Osteocyte (in vitro differentiated cells): ENCODE results near the gene CYFIP1. TPM values are rescaled to one million over a fixed set of nuclear protein-coding genes. Genes with fewer than 3 reads are reported as not detected.

Experiments used
- DNase-seq: peaks from one replicate; pipeline ENCODE4 v3.0.0; 2021; ENCODE audit warnings: mixed read lengths; ENCODE audit not compliant: unreplicated experiment; ENCODE audit errors: extremely low spot score
- H3K27ac Mint-ChIP-seq: one replicate; pipeline ENCODE4 v1.8.0; 2021; ENCODE audit warnings: mild to moderate bottlenecking, mixed read lengths; ENCODE audit not compliant: unreplicated experiment
- H3K27me3 Mint-ChIP-seq: one replicate; pipeline ENCODE4 v1.8.0; 2021; ENCODE audit warnings: mixed read lengths; ENCODE audit not compliant: unreplicated experiment
- H3K36me3 Mint-ChIP-seq: one replicate; pipeline ENCODE4 v1.8.0; 2021; ENCODE audit warnings: mixed read lengths; ENCODE audit not compliant: unreplicated experiment
- H3K4me1 Mint-ChIP-seq: one replicate; pipeline ENCODE4 v1.8.0; 2021; ENCODE audit warnings: mixed read lengths; ENCODE audit not compliant: unreplicated experiment
- H3K4me3 Mint-ChIP-seq: one replicate; pipeline ENCODE4 v1.8.0; 2021; ENCODE audit warnings: mild to moderate bottlenecking, moderate library complexity, mixed read lengths; ENCODE audit not compliant: unreplicated experiment
- H3K9me3 Mint-ChIP-seq: one replicate; pipeline ENCODE4 v1.8.0; 2021; ENCODE audit warnings: mixed read lengths; ENCODE audit not compliant: unreplicated experiment
- total RNA-seq: library from RNA; stranded (reverse); gene quantifications from 2 replicates; pipeline ENCODE4 v1.2.1, GENCODE V29; 2021
- TF ChIP-seq, protein P1 (sequence below): fragments of 200-600 bp; sonication (generic); IDR thresholded peaks from 2 replicates; pipeline ENCODE4 v1.5.0; 2021; ENCODE audit warnings: antibody characterized with exemption, mild to moderate bottlenecking, moderate library complexity

Gene CYFIP1
- total RNA-seq, 1 donor from 2014 or later: 118 TPM

DNA sequence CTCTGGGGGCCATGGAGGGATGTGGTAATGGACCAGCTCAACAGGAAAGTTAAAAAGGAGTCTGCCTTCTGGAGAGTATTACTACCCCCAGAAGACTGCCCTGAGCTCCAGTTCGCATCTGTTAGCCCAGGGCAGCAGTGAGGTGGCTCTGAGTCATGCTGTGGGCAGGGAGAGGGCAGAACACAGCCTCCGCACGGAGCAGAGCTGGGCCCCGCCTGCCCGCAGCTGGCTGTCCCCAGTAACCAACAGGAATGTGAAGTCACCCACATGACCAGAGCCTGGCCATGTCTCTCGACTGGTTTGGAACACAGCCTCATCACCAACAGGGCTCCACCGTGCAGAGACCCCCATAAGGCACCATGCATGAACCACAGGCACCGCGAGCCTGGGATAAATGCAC lies 62.1 kb downstream of the CYFIP1 start:
- H3K9me3 Mint-ChIP-seq: no peaks in the 10 kb centered on the region
- no peak overlapping the region for H3K4me3 Mint-ChIP-seq
- no peak for DNase-seq
- H3K4me1 Mint-ChIP-seq: peaks cover 2% of the 10 kb centered on the region
- peak overlapping the region; percentile 14 for H3K27ac Mint-ChIP-seq
- TF ChIP-seq, protein P1, sequence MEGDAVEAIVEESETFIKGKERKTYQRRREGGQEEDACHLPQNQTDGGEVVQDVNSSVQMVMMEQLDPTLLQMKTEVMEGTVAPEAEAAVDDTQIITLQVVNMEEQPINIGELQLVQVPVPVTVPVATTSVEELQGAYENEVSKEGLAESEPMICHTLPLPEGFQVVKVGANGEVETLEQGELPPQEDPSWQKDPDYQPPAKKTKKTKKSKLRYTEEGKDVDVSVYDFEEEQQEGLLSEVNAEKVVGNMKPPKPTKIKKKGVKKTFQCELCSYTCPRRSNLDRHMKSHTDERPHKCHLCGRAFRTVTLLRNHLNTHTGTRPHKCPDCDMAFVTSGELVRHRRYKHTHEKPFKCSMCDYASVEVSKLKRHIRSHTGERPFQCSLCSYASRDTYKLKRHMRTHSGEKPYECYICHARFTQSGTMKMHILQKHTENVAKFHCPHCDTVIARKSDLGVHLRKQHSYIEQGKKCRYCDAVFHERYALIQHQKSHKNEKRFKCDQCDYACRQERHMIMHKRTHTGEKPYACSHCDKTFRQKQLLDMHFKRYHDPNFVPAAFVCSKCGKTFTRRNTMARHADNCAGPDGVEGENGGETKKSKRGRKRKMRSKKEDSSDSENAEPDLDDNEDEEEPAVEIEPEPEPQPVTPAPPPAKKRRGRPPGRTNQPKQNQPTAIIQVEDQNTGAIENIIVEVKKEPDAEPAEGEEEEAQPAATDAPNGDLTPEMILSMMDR: no peak
- no peaks in the 10 kb centered on the region for H3K27me3 Mint-ChIP-seq
- H3K36me3 Mint-ChIP-seq: peaks cover 49% of the 10 kb centered on the region

DNA sequence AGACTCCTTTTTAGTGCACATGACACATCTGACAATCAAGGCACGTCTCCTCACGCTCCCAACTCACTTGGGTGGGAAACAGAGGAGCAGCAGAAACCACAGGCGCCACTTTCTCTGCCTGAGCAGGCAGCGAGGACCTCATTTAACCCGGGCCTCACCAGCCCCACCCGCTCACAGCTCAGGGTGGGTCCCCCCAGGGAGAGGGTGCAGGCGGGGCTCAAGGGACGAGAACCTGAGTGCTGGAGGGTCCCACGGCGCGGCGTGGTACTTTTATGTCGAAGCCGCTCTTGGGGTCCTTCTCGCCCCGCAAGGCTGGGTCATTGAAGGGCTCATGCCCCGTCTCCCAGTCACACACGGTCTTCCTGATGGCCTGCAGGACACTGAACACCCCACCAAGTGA lies 62.6 kb downstream of the CYFIP1 start:
- Mint-ChIP-seq H3K27me3 (no peaks in the 10 kb centered on the region), H3K4me3 (no peak overlapping the region), H3K27ac (no peak overlapping the region), H3K36me3 (peaks cover 52% of the 10 kb centered on the region), H3K4me1 (peaks cover 2% of the 10 kb centered on the region), H3K9me3 (no peaks in the 10 kb centered on the region)
- DNase-seq: no peak
- TF ChIP-seq, protein P1: no peak

DNA sequence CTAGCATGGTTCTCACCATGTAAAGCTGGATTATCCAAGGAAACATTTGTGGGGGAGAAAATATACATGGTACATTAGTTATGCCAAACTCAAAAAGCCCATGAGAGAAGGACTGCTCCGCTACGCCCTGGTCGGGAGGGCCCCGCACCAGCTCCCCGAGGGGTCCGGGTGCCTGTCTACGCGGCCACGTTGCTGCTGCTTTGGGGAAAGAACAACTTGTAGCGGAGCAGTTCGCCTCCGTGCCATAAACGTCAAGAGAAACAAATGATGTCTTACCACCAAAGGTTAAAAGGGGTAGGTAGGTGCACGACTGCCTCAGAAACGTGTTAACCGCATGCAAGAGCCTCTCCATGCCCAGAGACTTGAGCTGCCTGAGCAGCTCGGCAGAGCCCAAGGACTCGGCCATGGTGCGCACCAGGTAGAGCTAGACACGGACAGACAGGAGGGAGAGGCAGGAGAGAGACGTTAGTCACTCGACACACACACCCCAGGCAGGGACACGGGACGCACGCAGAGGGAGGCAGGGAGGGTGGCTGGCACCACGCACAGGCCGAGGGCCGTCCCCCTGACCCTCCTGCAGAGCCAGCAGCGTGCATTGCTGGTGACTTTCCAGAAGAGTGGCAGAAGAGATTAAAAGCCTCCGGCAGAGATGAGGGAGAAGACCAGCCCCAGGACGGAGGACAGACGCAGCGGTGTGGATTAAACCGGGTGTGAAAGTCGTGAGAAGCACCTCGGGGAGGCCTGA lies 63.4 kb downstream of the CYFIP1 start:
- peaks cover 2% of the 10 kb centered on the region for H3K4me1 Mint-ChIP-seq
- no peak overlapping the region for H3K27ac Mint-ChIP-seq
- no peak for DNase-seq
- peaks cover 57% of the 10 kb centered on the region for H3K36me3 Mint-ChIP-seq
- TF ChIP-seq, protein P1: no peak
- no peak overlapping the region for H3K4me3 Mint-ChIP-seq
- no peaks in the 10 kb centered on the region for H3K9me3 Mint-ChIP-seq
- H3K27me3 Mint-ChIP-seq: no peaks in the 10 kb centered on the region

DNA sequence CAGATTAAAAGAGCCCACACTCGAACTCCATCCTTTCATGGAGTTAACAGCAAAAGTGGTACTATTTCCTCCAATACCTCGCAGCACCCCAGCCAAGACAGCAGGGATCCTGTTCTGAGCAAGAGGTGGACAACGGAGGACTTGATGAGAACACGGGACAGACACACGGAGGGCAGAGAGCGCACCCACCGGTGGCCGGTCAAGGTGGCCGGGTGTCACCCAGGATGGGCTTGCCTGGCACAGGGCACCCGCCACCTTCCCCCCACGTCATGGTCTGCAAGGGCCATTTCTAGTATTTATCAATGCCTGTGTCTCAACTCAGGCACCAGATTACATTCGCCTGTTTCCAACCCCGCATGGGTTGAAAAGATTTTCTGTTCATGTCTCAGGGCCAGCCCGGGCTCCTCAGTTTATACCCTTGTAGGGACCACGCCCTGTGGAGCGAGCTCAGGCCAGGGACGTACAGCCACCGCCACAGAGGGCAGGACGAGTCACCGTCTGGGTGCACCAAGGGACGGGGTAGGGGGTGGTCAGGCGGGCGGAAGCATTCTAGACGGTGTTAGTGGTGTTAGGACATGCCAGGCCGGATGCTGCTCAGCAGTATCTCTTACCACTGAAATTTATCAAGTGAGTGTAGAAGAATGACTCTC lies 64.2 kb downstream of the CYFIP1 start:
- Mint-ChIP-seq H3K27ac (no peak overlapping the region), H3K4me1 (peaks cover 2% of the 10 kb centered on the region), H3K9me3 (no peaks in the 10 kb centered on the region), H3K4me3 (no peak overlapping the region), H3K36me3 (peaks cover 63% of the 10 kb centered on the region), H3K27me3 (no peaks in the 10 kb centered on the region)
- TF ChIP-seq, protein P1: no peak
- DNase-seq: no peak

DNA sequence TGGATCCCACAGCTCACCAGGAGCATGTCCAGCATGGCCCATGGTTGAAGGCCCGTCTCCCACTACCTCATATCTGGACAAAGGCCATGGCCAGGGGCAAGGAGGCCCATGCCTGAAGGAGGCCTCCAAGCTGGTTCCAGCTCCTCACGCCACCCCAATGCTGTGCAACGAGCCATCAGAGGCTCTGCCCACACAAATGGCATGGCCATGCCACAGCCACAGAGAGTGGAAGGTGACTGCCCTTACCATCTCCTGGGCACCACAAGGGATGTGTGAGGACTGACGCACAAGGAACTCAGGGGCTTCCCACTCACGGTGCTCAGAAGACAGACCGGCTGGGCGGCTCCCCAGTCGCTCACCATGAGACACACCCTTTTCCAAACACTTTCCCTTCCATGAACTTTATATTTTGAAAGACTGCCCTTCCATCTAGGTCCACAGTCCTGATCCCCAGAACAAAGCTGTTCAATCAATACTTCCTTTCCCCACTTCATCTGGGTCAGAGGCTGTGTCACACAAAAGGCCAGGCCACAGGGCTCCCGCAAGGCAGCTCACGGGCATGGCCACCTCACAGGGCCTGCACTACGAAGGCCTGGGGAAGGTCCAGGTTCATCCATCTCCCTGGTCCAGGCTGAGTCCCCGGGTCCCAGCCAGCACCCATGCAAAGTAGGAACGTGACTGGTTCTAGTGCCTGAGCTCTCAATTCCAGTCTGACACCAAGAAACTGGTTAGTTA lies 66.4 kb downstream of the CYFIP1 start:
- H3K36me3 Mint-ChIP-seq: peaks cover 67% of the 10 kb centered on the region
- no peaks in the 10 kb centered on the region for H3K27me3 Mint-ChIP-seq
- no peak for DNase-seq
- H3K27ac Mint-ChIP-seq: no peak overlapping the region
- no peaks in the 10 kb centered on the region for H3K9me3 Mint-ChIP-seq
- no peak overlapping the region for H3K4me3 Mint-ChIP-seq
- no peaks in the 10 kb centered on the region for H3K4me1 Mint-ChIP-seq
- TF ChIP-seq, protein P1: no peak
